DND-41 (cell line): ENCODE results near the gene OR2T1.

Source experiments
- ATAC-seq: fragments of 200-7000 bp; cut with Tn5 transposase; 3 replicates; pipeline ENCODE4 v1.9.1; 2021; ENCODE audit warnings: low read depth; ENCODE audit not compliant: insufficient read depth
- DNase-seq: peaks from one replicate; pipeline ENCODE4 v3.0.0-alpha.2; 2020
- H2AFZ ChIP-seq: 2 replicates; pipeline ENCODE4 v1.6.0; 2012; ENCODE audit warnings: low read depth, low read length
- H3K27ac ChIP-seq: 2 replicates; pipeline ENCODE4 v1.5.1; 2012; ENCODE audit warnings: low read length, inconsistent platforms
- H3K27me3 ChIP-seq: fragments of 200-600 bp; sonication (generic); 2 replicates; pipeline ENCODE4 v1.6.0; 2012; ENCODE audit warnings: low read length, mild to moderate bottlenecking, inconsistent platforms; ENCODE audit not compliant: insufficient read depth, poor library complexity
- H3K36me3 ChIP-seq: 2 replicates; pipeline ENCODE4 v1.5.1; 2012; ENCODE audit warnings: low read length, inconsistent platforms; ENCODE audit not compliant: insufficient read depth
- H3K4me1 ChIP-seq: 2 replicates; pipeline ENCODE4 v1.5.1; 2012; ENCODE audit warnings: mild to moderate bottlenecking, low read length; ENCODE audit not compliant: insufficient read depth
- H3K4me2 ChIP-seq: 2 replicates; pipeline ENCODE4 v1.6.0; 2012; ENCODE audit warnings: mild to moderate bottlenecking, moderate library complexity, low read length, inconsistent platforms; ENCODE audit not compliant: insufficient read depth
- H3K4me3 ChIP-seq, 2 experiments: fragments of 200-600 bp in 1 of 2; shearing (Covaris generic) in 1 of 2; 2 replicates each; pipeline ENCODE4 v1.5.1; 2012 to 2016; ENCODE audit warnings: inconsistent platforms in 2 of 2, low read length in 2 of 2, mild to moderate bottlenecking in 2 of 2, low read depth in 1 of 2, moderate library complexity in 1 of 2
- H3K79me2 ChIP-seq: 2 replicates; pipeline ENCODE4 v1.6.0; 2012; ENCODE audit warnings: low read length, inconsistent platforms; ENCODE audit not compliant: insufficient read depth
- H3K9ac ChIP-seq: 2 replicates; pipeline ENCODE4 v1.6.0; 2012; ENCODE audit warnings: low read depth, mild to moderate bottlenecking, inconsistent platforms, low read length, moderate library complexity
- H3K9me3 ChIP-seq: 2 replicates; pipeline ENCODE4 v1.5.1; 2012; ENCODE audit warnings: low read length, moderate library complexity, mild to moderate bottlenecking, inconsistent platforms; ENCODE audit not compliant: insufficient read depth, severe bottlenecking
- H4K20me1 ChIP-seq: 2 replicates; pipeline ENCODE4 v1.6.0; 2012; ENCODE audit warnings: low read length; ENCODE audit not compliant: insufficient read depth
- EZH2 ChIP-seq: IDR thresholded peaks from 3 replicates; pipeline ENCODE4 v1.6.1; 2012; ENCODE audit warnings: borderline replicate concordance, low read depth, mild to moderate bottlenecking, moderate library complexity, low read length, inconsistent platforms; ENCODE audit not compliant: severe bottlenecking
- TF ChIP-seq, protein P1 (sequence below): IDR thresholded peaks from 2 replicates; pipeline ENCODE4 v1.5.1; 2012; ENCODE audit warnings: borderline replicate concordance, low read length, moderate library complexity, mild to moderate bottlenecking; ENCODE audit not compliant: poor library complexity, severe bottlenecking; ENCODE audit errors: extremely low read depth

The OR2T1 gene

DNA sequence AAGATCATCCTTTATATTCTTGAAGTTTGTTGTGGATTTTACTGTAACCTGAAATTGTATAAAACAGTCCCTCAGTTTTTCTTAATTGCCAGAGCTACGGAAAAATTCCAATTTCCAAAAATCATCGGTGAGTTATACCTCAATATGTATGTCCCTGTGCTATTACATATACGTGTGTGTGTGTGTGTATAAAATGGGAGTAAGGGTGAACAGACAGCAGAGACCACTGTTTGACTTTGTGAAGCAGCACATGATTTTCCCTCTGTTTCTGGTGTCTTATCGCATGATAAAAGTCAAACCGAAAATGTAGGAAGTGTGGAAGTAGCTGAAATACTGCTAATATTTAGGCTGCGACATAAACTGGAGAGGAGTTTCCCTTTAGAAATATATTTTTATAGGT lies 1.2 kb downstream of the OR2T1 start:
- no peak for TF ChIP-seq EZH2
- TF ChIP-seq, protein P1, sequence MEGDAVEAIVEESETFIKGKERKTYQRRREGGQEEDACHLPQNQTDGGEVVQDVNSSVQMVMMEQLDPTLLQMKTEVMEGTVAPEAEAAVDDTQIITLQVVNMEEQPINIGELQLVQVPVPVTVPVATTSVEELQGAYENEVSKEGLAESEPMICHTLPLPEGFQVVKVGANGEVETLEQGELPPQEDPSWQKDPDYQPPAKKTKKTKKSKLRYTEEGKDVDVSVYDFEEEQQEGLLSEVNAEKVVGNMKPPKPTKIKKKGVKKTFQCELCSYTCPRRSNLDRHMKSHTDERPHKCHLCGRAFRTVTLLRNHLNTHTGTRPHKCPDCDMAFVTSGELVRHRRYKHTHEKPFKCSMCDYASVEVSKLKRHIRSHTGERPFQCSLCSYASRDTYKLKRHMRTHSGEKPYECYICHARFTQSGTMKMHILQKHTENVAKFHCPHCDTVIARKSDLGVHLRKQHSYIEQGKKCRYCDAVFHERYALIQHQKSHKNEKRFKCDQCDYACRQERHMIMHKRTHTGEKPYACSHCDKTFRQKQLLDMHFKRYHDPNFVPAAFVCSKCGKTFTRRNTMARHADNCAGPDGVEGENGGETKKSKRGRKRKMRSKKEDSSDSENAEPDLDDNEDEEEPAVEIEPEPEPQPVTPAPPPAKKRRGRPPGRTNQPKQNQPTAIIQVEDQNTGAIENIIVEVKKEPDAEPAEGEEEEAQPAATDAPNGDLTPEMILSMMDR = peak; percentile 54

DNA sequence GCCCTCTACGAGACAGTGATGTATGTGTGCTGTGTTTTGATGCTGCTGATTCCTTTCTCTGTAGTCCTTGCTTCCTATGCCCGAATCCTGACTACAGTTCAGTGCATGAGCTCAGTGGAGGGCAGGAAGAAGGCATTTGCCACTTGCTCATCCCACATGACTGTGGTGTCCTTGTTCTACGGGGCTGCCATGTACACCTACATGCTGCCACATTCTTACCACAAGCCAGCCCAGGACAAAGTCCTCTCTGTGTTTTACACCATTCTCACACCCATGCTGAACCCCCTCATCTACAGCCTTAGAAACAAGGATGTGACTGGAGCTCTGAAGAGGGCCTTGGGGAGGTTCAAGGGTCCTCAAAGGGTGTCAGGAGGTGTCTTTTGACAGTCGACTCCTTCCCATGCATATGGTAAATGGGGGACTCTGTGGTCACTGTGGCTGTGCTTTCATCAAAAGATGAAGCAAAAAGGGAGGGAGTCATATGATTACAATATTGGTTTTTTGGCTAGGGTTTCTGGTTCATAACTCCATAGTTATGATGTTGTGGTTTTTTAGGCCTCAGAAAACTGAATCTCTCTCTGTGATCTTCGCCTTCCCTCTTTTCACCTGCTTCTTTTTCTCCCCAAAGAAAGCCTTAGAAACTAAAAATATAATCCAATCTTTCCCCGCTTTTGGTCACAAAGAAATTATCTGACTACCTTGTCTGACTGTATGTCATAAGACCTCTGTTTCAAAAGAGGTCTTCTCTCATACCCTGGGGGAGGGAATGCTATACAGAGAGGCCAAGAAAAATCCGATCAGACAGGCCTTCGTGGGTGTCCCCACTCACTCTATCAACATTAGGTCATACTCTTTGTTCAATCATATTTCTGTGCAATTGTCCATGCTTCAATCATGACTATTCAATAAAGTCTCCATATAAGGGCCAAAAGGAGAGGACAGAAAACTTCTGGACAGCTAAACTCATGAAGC lies 4.2 kb downstream of the OR2T1 start:
- Histone ChIP-seq H3K79me2 (no peaks in the 10 kb centered on the region), H3K9ac (no peak overlapping the region), H3K27ac (no peak overlapping the region), H4K20me1 (no peaks in the 10 kb centered on the region), H3K4me2 (no peak overlapping the region), H3K9me3 (no peaks in the 10 kb centered on the region), H3K27me3 (no peaks in the 10 kb centered on the region), H3K4me3 (no peak overlapping the region), H3K4me1 (no peaks in the 10 kb centered on the region), H3K36me3 (no peaks in the 10 kb centered on the region), H2AFZ (no peak overlapping the region)
- TF ChIP-seq, protein P1 = no peak
- no peak for TF ChIP-seq EZH2
- DNase-seq = no peak
- peak; percentile 39; the same call in 2 of the 3 replicates for ATAC-seq

More for the DNA sequence above, 1.2 kb downstream of the OR2T1 start:
- ATAC-seq (no peak), DNase-seq (no peak)
- H3K4me1 ChIP-seq = no peaks in the 10 kb centered on the region
- H3K36me3 ChIP-seq = no peaks in the 10 kb centered on the region
- no peaks in the 10 kb centered on the region for H3K27me3 ChIP-seq
- no peak overlapping the region for H3K4me2 ChIP-seq
- no peak overlapping the region for H2AFZ ChIP-seq
- no peak overlapping the region for H3K27ac ChIP-seq
- H3K9me3 ChIP-seq = no peaks in the 10 kb centered on the region
- H3K4me3 ChIP-seq = no peak overlapping the region
- no peaks in the 10 kb centered on the region for H4K20me1 ChIP-seq
- H3K79me2 ChIP-seq = no peaks in the 10 kb centered on the region
- H3K9ac ChIP-seq = no peak overlapping the region

DNA sequence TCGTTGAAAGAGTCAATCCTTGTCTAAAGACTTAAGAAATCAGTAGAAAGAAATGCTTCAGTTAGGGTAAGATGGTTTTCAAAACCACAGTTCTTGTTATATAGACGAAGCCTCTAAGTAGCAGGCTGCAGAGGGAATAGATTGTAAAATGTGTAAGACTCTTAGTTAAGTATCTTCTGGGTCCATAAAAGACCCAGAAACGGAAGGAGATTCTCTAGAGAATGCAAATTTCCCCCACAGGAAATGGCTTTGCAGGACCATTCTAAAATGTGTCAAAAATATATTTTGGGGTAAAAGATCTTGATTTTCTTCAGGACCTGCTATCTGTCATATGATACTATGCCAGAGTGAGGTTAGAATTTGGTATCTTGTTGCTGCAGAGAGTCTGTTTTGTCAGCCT lies 13.4 kb downstream of the OR2T1 start:
- no peak overlapping the region for H2AFZ ChIP-seq
- no peak for DNase-seq
- no peak overlapping the region for H3K4me2 ChIP-seq

More for the DNA sequence above, 13.4 kb downstream of the OR2T1 start:
- no peak for TF ChIP-seq EZH2
- TF ChIP-seq, protein P1 = no peak
- Histone ChIP-seq H3K27me3 (no peaks in the 10 kb centered on the region), H3K9ac (no peak overlapping the region), H3K79me2 (no peaks in the 10 kb centered on the region), H4K20me1 (no peaks in the 10 kb centered on the region), H3K27ac (no peak overlapping the region), H3K9me3 (peaks cover 5% of the 10 kb centered on the region), H3K4me3 (no peak overlapping the region), H3K36me3 (no peaks in the 10 kb centered on the region), H3K4me1 (no peaks in the 10 kb centered on the region)
- no peak for ATAC-seq
